BJ (cell line): Measurements from ENCODE around the gene NCSTN. TPM values are rescaled to one million over a fixed set of nuclear protein-coding genes. Genes with fewer than 3 reads are reported as not detected.

Experiments
- CTCF ChIA-PET: fragments of 350-600 bp; formaldehyde crosslinking; extraction: SDS; loops from one replicate; lab custom pipeline; 2021; ENCODE audit warnings: antibody characterized with exemption, inconsistent platforms; lab: Yijun Ruan, JAX
- POLR2A ChIA-PET: fragments of 300-600 bp; sonication (Branson Sonifier 250); formaldehyde crosslinking; extraction: SDS; loops from one replicate; lab custom pipeline; 2021; ENCODE audit warnings: antibody characterized with exemption; lab: Charles Lee
- DNase-seq: peaks from one replicate; pipeline ENCODE4 v3.0.0-alpha.2; 2011; ENCODE audit warnings: low read depth
- H3K27me3 ChIP-seq: 2 replicates; pipeline ENCODE4 v1.6.0; 2011; ENCODE audit warnings: low read length; ENCODE audit not compliant: control insufficient read depth, insufficient read depth
- H3K36me3 ChIP-seq: 2 replicates; pipeline ENCODE4 v1.5.1; 2011; ENCODE audit warnings: low read length; ENCODE audit not compliant: control insufficient read depth, insufficient read depth
- H3K4me3 ChIP-seq: 2 replicates; pipeline ENCODE4 v1.5.1; 2011; ENCODE audit warnings: low read depth, mild to moderate bottlenecking, control low read depth, low read length
- CTCF ChIP-seq: IDR thresholded peaks from 2 replicates; pipeline ENCODE4 v1.5.1; 2011; ENCODE audit warnings: low read depth, mild to moderate bottlenecking, control low read depth, inconsistent platforms, low read length, moderate library complexity; ENCODE audit not compliant: insufficient read depth
- polyA plus RNA-seq: library from polyadenylated mRNA; depleted of rRNA; stranded (reverse); fragments of >200 nt; gene quantifications from 2 replicates; pipeline ENCODE4 v1.2.3, GENCODE V29; 2011; rRNA removed
- small RNA-seq: library from RNA; depleted of rRNA; stranded (forward); fragments of <200 nt; gene quantifications from one replicate; pipeline ENCODE3, GENCODE V24; 2012; ENCODE audit warnings: low replicate concordance, low read depth; ENCODE audit not compliant: insufficient read length

The NCSTN gene
- polyA plus RNA-seq, 1 experiment, result 260 TPM

- H3K27me3 ChIP-seq, result peaks cover 8% of the 10 kb centered on the region
- TF ChIP-seq CTCF, result no peak
- H3K36me3 ChIP-seq, result no peaks in the 10 kb centered on the region
- H3K4me3 ChIP-seq, result no peak overlapping the region
- no peak for DNase-seq
- ChIA-PET POLR2A (no interaction called here), CTCF (interaction anchor here (0.6 to 1.5 kb wide), 3 partner anchors 21 to 1275 kb away, joined by 3 read pairs; no protein-coding TSS in a partner anchor)
These were observed 64.9 kb downstream of the NCSTN start for GRCh38 chr1:160407839-160408801.

Small RNA genes within 50 kb of the gene (small RNA-seq; reads per million reads assigned to genes)
- gene RF00019 (not detected), gene RNU4-42P (not detected)

Other genes with a start within 250 kb of the NCSTN start
- 17.4 and 29.7 TPM in 2 replicates for gene IGSF8, start 244.8 kb upstream of the NCSTN start, polyA plus RNA-seq
- 0.49 and 1.1 TPM in 2 replicates for gene ATP1A2, start 227.6 kb upstream of the NCSTN start, polyA plus RNA-seq
- not detected in 2 replicates for gene ATP1A4, start 191.8 kb upstream of the NCSTN start, polyA plus RNA-seq
- gene CASQ1, start 152.8 kb upstream of the NCSTN start, polyA plus RNA-seq, result 1.4 and 1.5 TPM in 2 replicates
- gene PEA15, start 138.0 kb upstream of the NCSTN start, polyA plus RNA-seq, result 937 and 1,035 TPM in 2 replicates
- 84.0 and 87.3 TPM in 2 replicates for gene DCAF8, start 80.8 kb upstream of the NCSTN start, polyA plus RNA-seq
- 52.6 and 69.1 TPM in 2 replicates for gene PEX19, start 58.2 kb upstream of the NCSTN start, polyA plus RNA-seq
- gene COPA, start 133 bp upstream of the NCSTN start, polyA plus RNA-seq, result 267 and 304 TPM in 2 replicates
- 0.13 and 0.20 TPM in 2 replicates for gene NHLH1, start 23.7 kb downstream of the NCSTN start, polyA plus RNA-seq
- 0.23 and 0.33 TPM in 2 replicates for gene VANGL2, start 57.2 kb downstream of the NCSTN start, polyA plus RNA-seq
- not detected in 2 replicates for gene SLAMF6, start 179.9 kb downstream of the NCSTN start, polyA plus RNA-seq
- not detected in 2 replicates for gene CD84, start 236.1 kb downstream of the NCSTN start, polyA plus RNA-seq